OCI-LY7 (cell line): Measurements from ENCODE around the gene SNX25. TPM values are rescaled to one million over a fixed set of nuclear protein-coding genes. Genes with fewer than 3 reads are reported as not detected.
A peak's percentile ranks its signal among the peaks of the same experiment; 100 is the strongest.

Source experiments
- BruUV-seq: library from RNA; stranded (reverse); fragments of 400-500 nt; replicated peaks from 2 replicates; lab custom pipeline; 2021; lab: Mats Ljungman, UMichigan
- CTCF ChIA-PET: fragments of 300-600 bp; sonication (Branson Sonifier 250); formaldehyde crosslinking; loops from one replicate; lab custom pipeline; 2022; ENCODE audit warnings: antibody characterized with exemption; ENCODE audit not compliant: unreplicated experiment; lab: Charles Lee
- POLR2A ChIA-PET: fragments of 300-600 bp; sonication (Branson Sonifier 250); formaldehyde crosslinking; loops from one replicate; lab custom pipeline; 2022; ENCODE audit warnings: antibody characterized with exemption; lab: Charles Lee
- DNase-seq: peaks from one replicate; pipeline ENCODE4 v3.0.0-alpha.2; 2015; ENCODE audit warnings: low spot score
- H2AFZ ChIP-seq: fragments of 200-600 bp; sonication (generic), shearing (Covaris generic); 2 replicates; pipeline ENCODE4 v1.6.1; 2014; ENCODE audit warnings: mild to moderate bottlenecking, antibody characterized with exemption, low read length, moderate library complexity
- H3K27ac ChIP-seq: fragments of 200-600 bp; sonication (generic); 2 replicates; pipeline ENCODE4 v1.5.1; 2014; ENCODE audit warnings: mixed run types, low read depth, mild to moderate bottlenecking, moderate library complexity, low read length, inconsistent platforms; ENCODE audit not compliant: poor library complexity, severe bottlenecking
- H3K36me3 ChIP-seq: fragments of 200-600 bp; sonication (generic); 2 replicates; pipeline ENCODE4 v1.6.1; 2014; ENCODE audit warnings: mild to moderate bottlenecking, antibody characterized with exemption, low read length, moderate library complexity, mixed read lengths; ENCODE audit not compliant: insufficient read depth
- H3K4me1 ChIP-seq: fragments of 200-600 bp; sonication (generic); 2 replicates; pipeline ENCODE4 v1.5.1; 2014; ENCODE audit warnings: mild to moderate bottlenecking, low read length; ENCODE audit not compliant: insufficient read depth, poor library complexity, severe bottlenecking
- H3K4me2 ChIP-seq: fragments of 200-600 bp; sonication (generic); 2 replicates; pipeline ENCODE4 v1.6.1; 2014; ENCODE audit warnings: mild to moderate bottlenecking, low read length
- H3K4me3 ChIP-seq: fragments of 200-600 bp; sonication (generic); 2 replicates; pipeline ENCODE4 v1.5.1; 2014; ENCODE audit warnings: mild to moderate bottlenecking, low read depth, low read length; ENCODE audit not compliant: poor library complexity, severe bottlenecking
- H3K79me2 ChIP-seq: fragments of 200-600 bp; sonication (generic); 2 replicates; pipeline ENCODE4 v1.6.1; 2016; ENCODE audit warnings: low read depth, mild to moderate bottlenecking, low read length, moderate library complexity, mixed read lengths; ENCODE audit not compliant: insufficient read depth
- H3K9me2 ChIP-seq: fragments of 200-600 bp; sonication (generic); 2 replicates; pipeline ENCODE4 v1.6.1; 2016; ENCODE audit warnings: mild to moderate bottlenecking, low read length, mixed read lengths; ENCODE audit not compliant: insufficient read depth
- H3K9me3 ChIP-seq: fragments of 200-600 bp; sonication (generic); 2 replicates; pipeline ENCODE4 v1.6.1; 2014; ENCODE audit warnings: mild to moderate bottlenecking, mixed run types, low read length, mixed read lengths
- H4K20me1 ChIP-seq: fragments of 200-600 bp; sonication (generic); 2 replicates; pipeline ENCODE4 v1.6.1; 2014; ENCODE audit warnings: mild to moderate bottlenecking, antibody characterized with exemption, low read length, moderate library complexity, mixed read lengths; ENCODE audit not compliant: insufficient read depth
- CTCF ChIP-seq: fragments of 200-600 bp; sonication (generic); conservative IDR thresholded peaks from 2 replicates; pipeline ENCODE4 v1.5.1; 2014; ENCODE audit warnings: mild to moderate bottlenecking, antibody characterized with exemption, low read length, moderate library complexity, mixed read lengths
- EZH2phosphoT487 ChIP-seq: fragments of 200-600 bp; sonication (generic); IDR thresholded peaks from 2 replicates; pipeline ENCODE4 v1.6.1; 2018; ENCODE audit warnings: low read depth, borderline replicate concordance, mild to moderate bottlenecking, mixed run types, antibody characterized with exemption, low read length, moderate library complexity, mixed read lengths
- intact Hi-C: fragments of 100-400 bp; cut with micrococcal nuclease; formaldehyde crosslinking; loops from one replicate; pipeline ENCODE4 v1.10.0; 2022; ENCODE audit not compliant: unreplicated experiment
- total RNA-seq, 2 experiments: library from RNA; depleted of rRNA in 1 of 2; stranded (reverse); fragments of >200 nt in 1 of 2; shearing (Covaris generic) in 1 of 2; gene quantifications; 2 replicates each; pipeline ENCODE4 v1.2.3, GENCODE V29; 2014 to 2022

Gene SNX25
- total RNA-seq, 2 experiments from 2014 or later: 33.7 to 55.6 TPM

GRCh38 chr4:185394568-185395237 is 185.3 kb downstream of the SNX25 start:
- H3K27ac ChIP-seq: peak overlapping the region; percentile 70
- intact Hi-C loops: loop anchor here (5.0 to 10.0 kb wide), 2 partner anchors 87 to 580 kb away; no protein-coding TSS in a partner anchor
- H3K9me2 ChIP-seq: no peaks in the 10 kb centered on the region
- H3K9me3 ChIP-seq: no peaks in the 10 kb centered on the region
- peak overlapping the region; percentile 55 for H2AFZ ChIP-seq
- CTCF ChIA-PET: no interaction called here
- H3K36me3 ChIP-seq: peaks cover 9% of the 10 kb centered on the region; the same call in 1 of the 2 replicates
- TF ChIP-seq CTCF (no peak), EZH2phosphoT487 (no peak)
- no TSS peak for BruUV-seq
- peak overlapping the region; percentile 76 for H3K4me2 ChIP-seq
- peaks cover 6% of the 10 kb centered on the region; the same call in 1 of the 2 replicates for H3K79me2 ChIP-seq
- DNase-seq: peak; percentile 20
- peak overlapping the region; percentile 75 for H3K4me3 ChIP-seq
- H3K4me1 ChIP-seq: peaks cover 53% of the 10 kb centered on the region
- H4K20me1 ChIP-seq: no peaks in the 10 kb centered on the region
- POLR2A ChIA-PET: interaction anchor here (0.6 to 4.6 kb wide), 11 partner anchors 11 to 783 kb away, joined by 3 to 33 read pairs (median 4); partner anchors contain the start of gene UFSP2

GRCh38 chr4:185395238-185395955 is 186.0 kb downstream of the SNX25 start, which contains the start of gene LRP2BP:
Gene LRP2BP, minus strand, starts transcription at chr4:185395924. Its CDS starts 17,738 bp downstream, at chr4:185378186.
- TF ChIP-seq EZH2phosphoT487 (no peak), CTCF (no peak)
- DNase-seq: peak; percentile 29
- H4K20me1 ChIP-seq: no peaks in the 10 kb centered on the region
- intact Hi-C loops: loop anchor here (5.0 to 10.0 kb wide), 2 partner anchors 88 to 581 kb away; no protein-coding TSS in a partner anchor
- H3K36me3 ChIP-seq: peaks cover 16% of the 10 kb centered on the region; the same call in 1 of the 2 replicates
- ChIA-PET POLR2A (interaction anchor here (0.6 to 4.6 kb wide), 12 partner anchors 9 to 258 kb away, joined by 3 to 33 read pairs (median 5); partner anchors contain the start of gene UFSP2), CTCF (no interaction called here)
- H3K79me2 ChIP-seq: peaks cover 6% of the 10 kb centered on the region; the same call in 1 of the 2 replicates
- peak within 1 kb of the TSS; percentile 75 for H3K4me3 ChIP-seq
- peaks cover 58% of the 10 kb centered on the region for H3K4me1 ChIP-seq
- TSS peak; percentile 64 for BruUV-seq
- peak within 1 kb of the TSS; percentile 55 for H2AFZ ChIP-seq
- H3K9me3 ChIP-seq: no peaks in the 10 kb centered on the region
- H3K27ac ChIP-seq: peak within 1 kb of the TSS; percentile 70
- no peaks in the 10 kb centered on the region for H3K9me2 ChIP-seq
- peak within 1 kb of the TSS; percentile 76 for H3K4me2 ChIP-seq
